Lower leg skin (tissue), 3 donors: ENCODE measurements around the gene ZBTB42.

Source experiments
- CTCF ChIP-seq, 3 donors: fragments of 450-650 bp; IDR thresholded peaks; one replicate each; pipeline ENCODE4 v1.5.1; 2016; ENCODE audit warnings: antibody characterized with exemption in 3 of 3, mild to moderate bottlenecking in 3 of 3, moderate library complexity in 2 of 3
- POLR2A ChIP-seq, 2 donors: fragments of 450-650 bp; IDR thresholded peaks; one replicate each; pipeline ENCODE4 v1.6.1; 2016 to 2017; ENCODE audit warnings: antibody characterized with exemption in 2 of 2, mild to moderate bottlenecking in 1 of 2, moderate library complexity in 1 of 2

- TF ChIP-seq CTCF (IDR thresholded peaks at IDR 0.05): no peak
- no peak for TF ChIP-seq POLR2A (IDR thresholded peaks at IDR 0.05)
Observed at GRCh38 chr14:104794099-104794498, 6.8 kb upstream of the ZBTB42 start.
